Esophagus squamous epithelium (tissue), 4 donors: ENCODE data around the gene KCNMA1.

Source experiments
- POLR2A ChIP-seq, 4 donors: fragments of 450-650 bp; IDR thresholded peaks; one replicate each; pipeline ENCODE4 v1.6.1; 2017; ENCODE audit warnings: antibody characterized with exemption in 4 of 4, mild to moderate bottlenecking in 4 of 4, moderate library complexity in 3 of 4
- TF ChIP-seq, protein P1 (sequence below), 6 experiments: fragments of 450-650 bp in 4 of 6; fragments of 200-600 bp in 2 of 6; sonication (generic) in 2 of 6; IDR thresholded peaks; one replicate each; pipeline ENCODE4 v1.5.1; 2016 to 2019; ENCODE audit warnings: antibody characterized with exemption in 6 of 6, mild to moderate bottlenecking in 4 of 6, moderate library complexity in 4 of 6

DNA sequence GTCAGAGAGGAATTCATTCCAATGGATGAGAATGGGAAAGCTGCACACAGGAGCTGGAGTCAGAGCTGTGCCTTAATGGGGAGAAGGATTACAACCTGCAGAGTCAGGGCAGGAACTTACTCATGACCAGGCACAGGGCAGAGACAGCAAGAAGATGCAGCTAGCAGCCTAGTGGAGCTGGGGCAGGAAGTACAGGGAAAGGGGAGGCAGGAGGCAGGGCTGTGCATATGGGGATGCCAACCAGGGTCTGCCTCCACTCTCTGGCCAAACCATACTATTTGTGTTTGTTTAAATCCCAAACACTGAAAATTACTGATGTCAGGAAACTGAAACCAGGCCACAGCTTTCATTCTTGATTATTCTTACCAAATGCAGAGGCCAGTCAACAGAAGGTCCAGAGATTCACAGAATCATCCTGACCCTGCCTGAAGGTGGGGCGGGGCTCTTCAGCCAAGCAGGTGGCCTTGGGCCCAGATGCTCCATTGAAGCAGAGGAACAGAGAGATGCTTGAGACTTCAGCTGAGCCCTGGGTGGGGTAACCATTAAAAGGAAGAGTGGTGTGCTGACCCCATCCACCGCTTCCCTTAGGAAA is 461.9 kb downstream of the KCNMA1 start:
- no peak for TF ChIP-seq POLR2A (IDR thresholded peaks at IDR 0.05)
- TF ChIP-seq, protein P1, sequence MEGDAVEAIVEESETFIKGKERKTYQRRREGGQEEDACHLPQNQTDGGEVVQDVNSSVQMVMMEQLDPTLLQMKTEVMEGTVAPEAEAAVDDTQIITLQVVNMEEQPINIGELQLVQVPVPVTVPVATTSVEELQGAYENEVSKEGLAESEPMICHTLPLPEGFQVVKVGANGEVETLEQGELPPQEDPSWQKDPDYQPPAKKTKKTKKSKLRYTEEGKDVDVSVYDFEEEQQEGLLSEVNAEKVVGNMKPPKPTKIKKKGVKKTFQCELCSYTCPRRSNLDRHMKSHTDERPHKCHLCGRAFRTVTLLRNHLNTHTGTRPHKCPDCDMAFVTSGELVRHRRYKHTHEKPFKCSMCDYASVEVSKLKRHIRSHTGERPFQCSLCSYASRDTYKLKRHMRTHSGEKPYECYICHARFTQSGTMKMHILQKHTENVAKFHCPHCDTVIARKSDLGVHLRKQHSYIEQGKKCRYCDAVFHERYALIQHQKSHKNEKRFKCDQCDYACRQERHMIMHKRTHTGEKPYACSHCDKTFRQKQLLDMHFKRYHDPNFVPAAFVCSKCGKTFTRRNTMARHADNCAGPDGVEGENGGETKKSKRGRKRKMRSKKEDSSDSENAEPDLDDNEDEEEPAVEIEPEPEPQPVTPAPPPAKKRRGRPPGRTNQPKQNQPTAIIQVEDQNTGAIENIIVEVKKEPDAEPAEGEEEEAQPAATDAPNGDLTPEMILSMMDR (IDR thresholded peaks at IDR 0.05) = no peak
